HEK293T (cell line): ENCODE measurements around the gene SPATA6L.
A peak's percentile ranks its signal among the peaks of the same experiment; 100 is the strongest.

Source experiments
- CTCF ChIA-PET: fragments of 350-600 bp; formaldehyde crosslinking; extraction: SDS; loops from one replicate; lab custom pipeline; 2021; ENCODE audit warnings: antibody characterized with exemption, inconsistent platforms; lab: Yijun Ruan, JAX
- POLR2A ChIA-PET: fragments of 350-600 bp; formaldehyde crosslinking; extraction: SDS; loops from one replicate; lab custom pipeline; 2020; ENCODE audit warnings: antibody characterized with exemption, inconsistent platforms; lab: Yijun Ruan, JAX
- DNase-seq: peaks from one replicate; pipeline ENCODE4 v3.0.0; 2012; ENCODE audit warnings: mixed read lengths; ENCODE audit errors: extremely low spot score
- ARNT ChIP-seq: fragments of 450-650 bp; IDR thresholded peaks from 2 replicates; pipeline ENCODE4 v1.6.1; 2017; ENCODE audit warnings: mild to moderate bottlenecking
- BHLHE40 ChIP-seq: fragments of 450-650 bp; IDR thresholded peaks from 2 replicates; pipeline ENCODE4 v1.6.1; 2016; ENCODE audit warnings: mild to moderate bottlenecking, moderate library complexity, borderline replicate concordance
- CTBP1 ChIP-seq: fragments of 450-650 bp; IDR thresholded peaks from 2 replicates; pipeline ENCODE4 v1.6.1; 2016; ENCODE audit warnings: borderline replicate concordance
- ELF4 ChIP-seq: fragments of 450-650 bp; IDR thresholded peaks from 2 replicates; pipeline ENCODE4 v1.6.1; 2017; ENCODE audit warnings: antibody characterized with exemption
- FOXA1 ChIP-seq: fragments of 450-650 bp; IDR thresholded peaks from 2 replicates; pipeline ENCODE4 v1.6.1; 2016; ENCODE audit warnings: mild to moderate bottlenecking
- FOXK2 ChIP-seq: fragments of 450-650 bp; IDR thresholded peaks from 2 replicates; pipeline ENCODE4 v1.6.1; 2016; ENCODE audit warnings: mild to moderate bottlenecking
- FOXM1 ChIP-seq: fragments of 450-650 bp; IDR thresholded peaks from 2 replicates; pipeline ENCODE4 v1.6.1; 2017; ENCODE audit warnings: mild to moderate bottlenecking, borderline replicate concordance
- HDGF ChIP-seq: fragments of 450-650 bp; IDR thresholded peaks from 2 replicates; pipeline ENCODE4 v1.6.1; 2017; ENCODE audit warnings: antibody characterized with exemption, borderline replicate concordance
- L3MBTL2 ChIP-seq: fragments of 450-650 bp; conservative IDR thresholded peaks from 2 replicates; pipeline ENCODE4 v1.6.1; 2016; ENCODE audit warnings: mild to moderate bottlenecking
- LEF1 ChIP-seq: fragments of 450-650 bp; IDR thresholded peaks from 2 replicates; pipeline ENCODE4 v1.6.1; 2017; ENCODE audit warnings: mild to moderate bottlenecking, borderline replicate concordance
- NFRKB ChIP-seq: fragments of 450-650 bp; IDR thresholded peaks from 2 replicates; pipeline ENCODE4 v1.6.1; 2016; ENCODE audit warnings: mild to moderate bottlenecking, moderate library complexity
- PKNOX1 ChIP-seq: fragments of 450-650 bp; IDR thresholded peaks from 2 replicates; pipeline ENCODE4 v1.6.1; 2016
- SP1 ChIP-seq: fragments of 450-650 bp; IDR thresholded peaks from 2 replicates; pipeline ENCODE4 v1.6.1; 2017
- SUZ12 ChIP-seq: fragments of 450-650 bp; IDR thresholded peaks from 2 replicates; pipeline ENCODE4 v1.6.1; 2016; ENCODE audit warnings: mild to moderate bottlenecking
- TARDBP ChIP-seq: fragments of 450-650 bp; IDR thresholded peaks from 2 replicates; pipeline ENCODE4 v1.6.1; 2016
- ZNF384 ChIP-seq: fragments of 450-650 bp; IDR thresholded peaks from 2 replicates; pipeline ENCODE4 v1.6.1; 2016

Gene SPATA6L

GRCh38 chr9:4555236-4555635 is 111.0 kb downstream of the SPATA6L start:
- ChIA-PET POLR2A (no interaction called here), CTCF (no interaction called here)
- TF ChIP-seq PKNOX1 (no peak), SUZ12 (no peak), SP1 (no peak), FOXM1 (no peak), TARDBP (no peak), ELF4 (no peak), BHLHE40 (no peak), FOXA1 (no peak), ZNF384 (no peak), CTBP1 (no peak), FOXK2 (no peak), HDGF (no peak), NFRKB (no peak), LEF1 (no peak), L3MBTL2 (no peak), ARNT (no peak)
- DNase-seq, result no peak

GRCh38 chr9:4553951-4554381 is 112.3 kb downstream of the SPATA6L start:
- no peak for TF ChIP-seq TARDBP
- no peak for TF ChIP-seq FOXK2
- TF ChIP-seq SUZ12, result no peak
- TF ChIP-seq HDGF, result no peak
- TF ChIP-seq ARNT, result no peak
- no peak for TF ChIP-seq NFRKB
- no peak for TF ChIP-seq L3MBTL2
- TF ChIP-seq ZNF384, result no peak
- TF ChIP-seq CTBP1, result no peak
- TF ChIP-seq SP1, result no peak
- DNase-seq, result no peak
- POLR2A ChIA-PET, result no interaction called here
- CTCF ChIA-PET, result no interaction called here

GRCh38 chr9:4550777-4551484 is 115.3 kb downstream of the SPATA6L start:
- no peak for DNase-seq
- POLR2A ChIA-PET, result no interaction called here
- TF ChIP-seq SUZ12 (no peak), TARDBP (no peak), L3MBTL2 (no peak), SP1 (no peak), FOXK2 (no peak)
- CTCF ChIA-PET, result no interaction called here

GRCh38 chr9:4549751-4550295 is 116.5 kb downstream of the SPATA6L start:
- TF ChIP-seq SP1, result no peak
- no peak for TF ChIP-seq ZNF384
- no peak for TF ChIP-seq L3MBTL2
- CTCF ChIA-PET, result interaction anchor here (1.4 kb wide), 1 partner anchor 1309 kb away, joined by 3 read pairs; no protein-coding TSS in a partner anchor
- no peak for DNase-seq
- POLR2A ChIA-PET, result no interaction called here

GRCh38 chr9:4548811-4549725 is 117.2 kb downstream of the SPATA6L start:
- CTCF ChIA-PET, result interaction anchor here (1.0 to 1.4 kb wide), 2 partner anchors 163 to 1308 kb away, joined by 3 read pairs; no protein-coding TSS in a partner anchor
- no peak for TF ChIP-seq L3MBTL2
- TF ChIP-seq TARDBP, result no peak
- DNase-seq, result peak; percentile 31
- POLR2A ChIA-PET, result no interaction called here
